Esophagus muscularis mucosa (tissue), 4 donors: ENCODE data around the gene LEFTY2. TPM values are rescaled to one million over a fixed set of nuclear protein-coding genes. Genes with fewer than 3 reads are reported as not detected.

Experiments used
- DNase-seq: peaks from one replicate; pipeline ENCODE4 v3.0.0-alpha.2; 2017; ENCODE audit errors: extremely low spot score
- H3K27ac ChIP-seq, 4 donors: fragments of 200-600 bp; sonication (generic); replicated peaks in 1 of 4; 1 replicate in 3 of 4; 2 replicates in 1 of 4; pipeline ENCODE4 v1.5.1; 2016 to 2019; ENCODE audit warnings: mild to moderate bottlenecking in 1 of 4
- H3K27me3 ChIP-seq, 4 donors: fragments of 200-600 bp; sonication (generic); one replicate each; pipeline versions ENCODE4 v1.5.1 to v1.6.0; 2016 to 2019
- H3K36me3 ChIP-seq, 4 donors: fragments of 200-600 bp; sonication (generic); one replicate each; pipeline ENCODE4 v1.5.1; 2016 to 2019
- H3K4me1 ChIP-seq, 4 donors: fragments of 200-600 bp; sonication (generic); one replicate each; pipeline ENCODE4 v1.5.1; 2016 to 2019
- H3K4me3 ChIP-seq, 4 donors: fragments of 200-600 bp; sonication (generic); 1 replicate in 2 of 4; 2 replicates in 2 of 4; pipeline ENCODE4 v1.5.1; 2016 to 2019; ENCODE audit warnings: mild to moderate bottlenecking in 4 of 4, moderate library complexity in 1 of 4
- H3K9me3 ChIP-seq, 4 donors: fragments of 200-600 bp; sonication (generic); 1 replicate in 3 of 4; 2 replicates in 1 of 4; pipeline ENCODE4 v1.5.1; 2016 to 2019
- CTCF ChIP-seq, 3 experiments: fragments of 200-600 bp in 2 of 3; fragments of 450-650 bp in 1 of 3; sonication (generic) in 2 of 3; IDR thresholded peaks; one replicate each; pipeline ENCODE4 v1.5.1; 2017 to 2019; ENCODE audit warnings: antibody characterized with exemption in 3 of 3, mild to moderate bottlenecking in 2 of 3, moderate library complexity in 1 of 3
- EP300 ChIP-seq: sonication (generic); formaldehyde crosslinking; IDR thresholded peaks from one replicate; pipeline ENCODE4 v1.6.1; 2017; ENCODE audit warnings: antibody characterized with exemption
- POLR2A ChIP-seq: fragments of 450-650 bp; IDR thresholded peaks from one replicate; pipeline ENCODE4 v1.6.1; 2017; ENCODE audit warnings: antibody characterized with exemption, moderate library complexity, mild to moderate bottlenecking, low read depth
- POLR2AphosphoS5 ChIP-seq, 2 donors: sonication (generic); formaldehyde crosslinking; IDR thresholded peaks; one replicate each; pipeline ENCODE4 v1.6.1; 2017; ENCODE audit warnings: antibody characterized with exemption in 2 of 2
- WGBS: methylation state at CpG from one replicate; pipeline ENCODE4 v1.1.5; 2018; 5-methylcytosine and 5-hydroxymethylcytosine counted together
- intact Hi-C: fragments of 100-400 bp; cut with DNase I; formaldehyde crosslinking; loops from one replicate; pipeline ENCODE4 v1.15.1; 2023
- total RNA-seq, 4 donors: library from RNA; depleted of rRNA; stranded (reverse); fragments of >200 nt; gene quantifications; one replicate each; pipeline versions ENCODE4 v1.1.0 to v1.2.1, GENCODE V29; 2016

Gene LEFTY2
- total RNA-seq, 4 donors from 2014 or later: 0.17 to 0.98 TPM; not detected in 2

GRCh38 chr1:225944951-225945350 lies 3.9 kb upstream of the LEFTY2 start:
- no peaks in the 10 kb centered on the region for H3K36me3 ChIP-seq
- WGBS: 87% methylated on average over 4 of the region's 7 CpGs
- DNase-seq: no peak

GRCh38 chr1:225944387-225944786 lies 3.4 kb upstream of the LEFTY2 start:
- no peaks in the 10 kb centered on the region for H3K36me3 ChIP-seq
- peaks cover 0 to 10% (median 0%) of the 10 kb centered on the region in 4 donors for H3K27me3 ChIP-seq
- H3K9me3 ChIP-seq: no peaks in the 10 kb centered on the region
- intact Hi-C loops: no loop called here
- no peak overlapping the region for H3K27ac ChIP-seq
- H3K4me1 ChIP-seq: peaks cover 15 to 26% (median 23%) of the 10 kb centered on the region in 4 donors
- H3K4me3 ChIP-seq: no peak overlapping the region
- WGBS: no CpG with 5 or more reads among the region's 2 CpGs
- TF ChIP-seq POLR2A (no peak), CTCF (IDR thresholded peaks at IDR 0.05) (no peak), POLR2AphosphoS5 (IDR thresholded peaks at IDR 0.05) (no peak), EP300 (no peak)
- no peak for DNase-seq

More at GRCh38 chr1:225944951-225945350, 3.9 kb upstream of the LEFTY2 start:
- Histone ChIP-seq H3K27ac (no peak overlapping the region), H3K4me3 (no peak overlapping the region), H3K9me3 (no peaks in the 10 kb centered on the region), H3K27me3 (peaks cover 0 to 8% (median 0%) of the 10 kb centered on the region in 4 donors), H3K4me1 (peaks cover 15 to 22% (median 20%) of the 10 kb centered on the region in 4 donors)
- TF ChIP-seq CTCF (IDR thresholded peaks at IDR 0.05): no peak
- no peak for TF ChIP-seq POLR2AphosphoS5 (IDR thresholded peaks at IDR 0.05)
- TF ChIP-seq POLR2A: no peak
- TF ChIP-seq EP300: no peak
- intact Hi-C loops: no loop called here

GRCh38 chr1:225943582-225943981 lies 2.6 kb upstream of the LEFTY2 start:
- H3K27me3 ChIP-seq: peaks cover 0 to 10% (median 0%) of the 10 kb centered on the region in 4 donors
- H3K9me3 ChIP-seq: no peaks in the 10 kb centered on the region
- H3K4me3 ChIP-seq: no peak overlapping the region
- no peak for DNase-seq
- H3K27ac ChIP-seq: no peak overlapping the region
- 90% methylated on average over 4 of the region's 4 CpGs for WGBS
- intact Hi-C loops: no loop called here
- TF ChIP-seq POLR2AphosphoS5 (IDR thresholded peaks at IDR 0.05) (no peak), EP300 (no peak), CTCF (IDR thresholded peaks at IDR 0.05) (no peak), POLR2A (no peak)
- H3K4me1 ChIP-seq: peaks cover 15 to 30% (median 23%) of the 10 kb centered on the region in 4 donors
- no peaks in the 10 kb centered on the region for H3K36me3 ChIP-seq

- H3K4me3 ChIP-seq: no peak overlapping the region
- WGBS: 80% methylated on average over 7 of the region's 7 CpGs
- DNase-seq: no peak
- peaks cover 15 to 30% (median 23%) of the 10 kb centered on the region in 4 donors for H3K4me1 ChIP-seq
- H3K27me3 ChIP-seq: peaks cover 0 to 10% (median 0%) of the 10 kb centered on the region in 4 donors
- TF ChIP-seq POLR2AphosphoS5 (IDR thresholded peaks at IDR 0.05): no peak
- no peak for TF ChIP-seq CTCF (IDR thresholded peaks at IDR 0.05)
- no peak for TF ChIP-seq EP300
- no peak for TF ChIP-seq POLR2A
- no peaks in the 10 kb centered on the region for H3K36me3 ChIP-seq
- intact Hi-C loops: no loop called here
- no peaks in the 10 kb centered on the region for H3K9me3 ChIP-seq
- H3K27ac ChIP-seq: no peak overlapping the region
These were observed 1.6 kb upstream of the LEFTY2 start for GRCh38 chr1:225942574-225942973.

- Histone ChIP-seq H3K27me3 (peaks cover 0 to 10% (median 0%) of the 10 kb centered on the region in 4 donors), H3K36me3 (no peaks in the 10 kb centered on the region), H3K9me3 (no peaks in the 10 kb centered on the region), H3K4me1 (peaks cover 15 to 30% (median 23%) of the 10 kb centered on the region in 4 donors), H3K27ac (no peak overlapping the region), H3K4me3 (no peak overlapping the region)
- no peak for DNase-seq
- TF ChIP-seq POLR2AphosphoS5 (IDR thresholded peaks at IDR 0.05) (no peak), EP300 (no peak), CTCF (IDR thresholded peaks at IDR 0.05) (no peak)
- WGBS: 33% methylated on average over 1 of the region's 1 CpG
- intact Hi-C loops: no loop called here
These were observed 862 bp upstream of the LEFTY2 start for GRCh38 chr1:225941942-225942222.
